Measurements from ENCODE around the gene TP63.
A peak's percentile ranks its signal among the peaks of the same experiment; 100 is the strongest.

TP63 gene

DNA sequence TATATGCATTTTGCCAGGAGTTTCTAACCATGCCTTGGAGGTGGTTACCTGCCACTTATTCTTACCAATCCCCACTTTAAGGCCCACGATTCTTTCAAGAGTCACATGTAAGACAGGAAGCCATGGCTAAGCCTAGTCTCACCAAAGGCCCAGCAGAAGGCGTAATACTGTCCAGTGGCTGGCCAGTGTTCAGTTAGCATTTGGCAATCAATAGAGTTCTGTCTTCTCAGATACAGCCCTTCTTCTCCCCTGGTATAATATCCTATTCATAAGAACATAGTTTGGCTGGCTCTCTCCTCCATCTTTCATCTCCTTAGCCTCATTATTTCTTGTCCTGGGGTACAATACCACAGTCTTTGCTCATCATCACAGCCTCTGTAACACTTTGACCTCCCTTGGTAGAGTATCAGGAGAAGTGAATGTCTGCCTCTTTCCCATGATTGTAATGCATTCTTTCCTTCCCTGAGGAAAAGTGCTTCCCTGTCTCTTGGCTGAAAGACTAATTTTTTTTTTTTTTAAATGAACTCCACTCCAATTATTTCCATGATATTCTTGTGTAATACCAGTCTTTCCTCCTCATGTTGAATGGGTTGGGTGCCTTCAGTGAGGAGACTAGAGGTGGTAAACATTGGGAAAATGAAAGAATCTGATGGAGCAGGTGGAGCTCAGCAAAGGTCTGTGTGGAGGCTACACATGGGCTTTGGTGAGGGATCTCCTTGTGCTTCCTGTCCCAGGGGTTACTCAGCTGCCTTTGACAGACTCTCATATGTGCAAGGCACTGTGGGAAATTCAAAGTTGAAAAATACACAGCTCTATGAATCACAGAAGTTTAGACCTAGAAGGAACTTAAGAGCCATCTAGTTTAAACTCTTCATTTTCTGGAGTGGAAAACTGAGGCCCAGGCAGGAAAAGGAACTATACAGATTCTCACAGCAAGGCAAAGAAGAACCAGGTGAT is 271.3 kb downstream of the TP63 start:
- H3K27ac ChIP-seq (ENCODE audit: low read depth, low read length) = no peak overlapping the region
- no peak overlapping the region for H3K9ac ChIP-seq (ENCODE audit: low read depth, low read length)
- no peak overlapping the region for H3K4me3 ChIP-seq (ENCODE audit: low read depth, low read length)
- no peaks in the 10 kb centered on the region for H3K27me3 ChIP-seq (ENCODE audit: control insufficient read depth, insufficient read depth, low read length)
- H3K36me3 ChIP-seq (ENCODE audit: control insufficient read depth, insufficient read depth, low read length) = no peaks in the 10 kb centered on the region
- peaks cover 9% of the 10 kb centered on the region; the same call in 1 of the 2 replicates for H3K4me1 ChIP-seq (ENCODE audit: control insufficient read depth, insufficient read depth, low read length)
- no peaks in the 10 kb centered on the region for H3K9me3 ChIP-seq (ENCODE audit: control insufficient read depth, insufficient read depth, low read length)

DNA sequence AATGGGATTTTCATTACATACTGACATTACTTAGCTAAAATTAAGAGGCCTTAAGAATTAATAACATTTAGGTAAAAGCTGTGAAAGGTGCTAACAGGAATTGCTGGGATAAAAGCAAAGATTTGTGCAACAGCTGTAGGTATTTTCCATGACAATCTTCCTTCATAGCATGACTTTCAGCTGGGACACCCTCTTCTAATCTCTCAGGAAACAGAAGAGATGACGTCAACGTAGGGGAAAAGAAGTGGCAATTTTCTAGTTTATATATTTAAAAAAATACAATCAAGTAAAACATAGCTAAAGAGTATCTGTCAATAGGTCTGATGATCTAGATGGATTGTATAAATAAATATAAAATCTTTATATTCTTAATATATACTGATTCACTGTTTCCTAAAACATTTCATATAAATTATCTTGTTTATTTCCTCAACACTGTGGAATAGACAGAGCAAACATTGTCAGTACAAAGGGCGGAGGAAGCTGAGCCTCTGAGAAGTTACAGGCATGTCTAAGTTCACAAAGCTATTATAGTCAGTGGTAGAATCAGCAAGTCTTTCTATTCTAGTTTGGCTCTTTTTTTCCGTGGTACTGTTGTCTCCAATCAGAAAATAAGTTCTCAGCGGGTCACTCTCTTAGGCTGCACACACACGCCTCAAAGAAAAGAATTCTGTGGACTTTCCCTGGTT is 272.5 kb downstream of the TP63 start:
- Histone ChIP-seq H3K4me3 (ENCODE audit: low read depth, low read length) (no peak overlapping the region), H3K9ac (ENCODE audit: low read depth, low read length) (no peak overlapping the region), H3K4me1 (ENCODE audit: control insufficient read depth, insufficient read depth, low read length) (peaks cover 9% of the 10 kb centered on the region; the same call in 1 of the 2 replicates), H3K27me3 (ENCODE audit: control insufficient read depth, insufficient read depth, low read length) (no peaks in the 10 kb centered on the region), H3K36me3 (ENCODE audit: control insufficient read depth, insufficient read depth, low read length) (no peaks in the 10 kb centered on the region), H3K9me3 (ENCODE audit: control insufficient read depth, insufficient read depth, low read length) (no peaks in the 10 kb centered on the region), H3K27ac (ENCODE audit: low read depth, low read length) (peak overlapping the region; percentile 63)

DNA sequence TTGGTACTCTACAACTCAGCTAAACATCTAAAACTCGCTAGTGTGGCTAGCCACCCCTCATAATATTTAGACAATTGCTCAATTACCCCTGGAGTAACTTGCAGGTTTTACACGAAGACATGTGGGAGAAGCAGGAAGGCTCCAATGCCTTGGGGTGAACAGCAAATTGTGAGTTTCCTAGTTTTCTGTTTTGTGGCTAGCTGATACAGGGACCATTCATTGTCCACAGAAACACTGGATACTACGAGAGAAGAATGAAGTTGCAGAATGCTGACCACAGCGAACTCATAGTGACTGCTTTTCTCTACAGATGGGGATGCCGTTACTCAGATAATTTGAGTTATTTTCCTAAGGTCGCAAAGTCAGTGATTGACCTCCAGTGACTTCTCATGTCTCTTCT is 276.6 kb downstream of the TP63 start:
- Histone ChIP-seq H3K9ac (ENCODE audit: low read depth, low read length) (no peak overlapping the region), H3K4me3 (ENCODE audit: low read depth, low read length) (no peak overlapping the region), H3K4me1 (ENCODE audit: control insufficient read depth, insufficient read depth, low read length) (peaks cover 4% of the 10 kb centered on the region; the same call in 1 of the 2 replicates), H3K36me3 (ENCODE audit: control insufficient read depth, insufficient read depth, low read length) (no peaks in the 10 kb centered on the region), H3K27ac (ENCODE audit: low read depth, low read length) (no peak overlapping the region), H3K9me3 (ENCODE audit: control insufficient read depth, insufficient read depth, low read length) (no peaks in the 10 kb centered on the region), H3K27me3 (ENCODE audit: control insufficient read depth, insufficient read depth, low read length) (no peaks in the 10 kb centered on the region)

DNA sequence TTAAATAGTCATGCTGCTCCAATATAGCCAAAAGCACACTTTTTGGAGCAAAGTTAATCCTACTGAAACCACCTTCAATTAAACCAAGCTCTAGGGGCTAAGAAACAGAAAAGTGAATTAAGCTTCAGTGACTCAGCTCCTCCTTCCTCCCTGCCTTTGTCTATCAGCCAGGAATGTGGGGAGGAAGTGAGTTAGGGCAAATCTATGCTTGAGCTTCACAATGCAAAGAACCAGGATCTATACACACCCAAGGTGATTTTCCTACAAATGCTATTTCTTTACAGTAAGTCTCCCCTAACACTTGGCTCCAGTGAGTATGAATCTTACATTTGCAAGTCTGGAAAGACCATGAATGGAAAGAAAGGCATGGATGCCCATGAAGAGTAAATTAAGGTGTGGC is 277.5 kb downstream of the TP63 start:
- Histone ChIP-seq H3K4me1 (ENCODE audit: control insufficient read depth, insufficient read depth, low read length) (no peaks in the 10 kb centered on the region), H3K27ac (ENCODE audit: low read depth, low read length) (no peak overlapping the region), H3K9ac (ENCODE audit: low read depth, low read length) (no peak overlapping the region), H3K27me3 (ENCODE audit: control insufficient read depth, insufficient read depth, low read length) (no peaks in the 10 kb centered on the region), H3K36me3 (ENCODE audit: control insufficient read depth, insufficient read depth, low read length) (no peaks in the 10 kb centered on the region), H3K4me3 (ENCODE audit: low read depth, low read length) (no peak overlapping the region), H3K9me3 (ENCODE audit: control insufficient read depth, insufficient read depth, low read length) (no peaks in the 10 kb centered on the region)

DNA sequence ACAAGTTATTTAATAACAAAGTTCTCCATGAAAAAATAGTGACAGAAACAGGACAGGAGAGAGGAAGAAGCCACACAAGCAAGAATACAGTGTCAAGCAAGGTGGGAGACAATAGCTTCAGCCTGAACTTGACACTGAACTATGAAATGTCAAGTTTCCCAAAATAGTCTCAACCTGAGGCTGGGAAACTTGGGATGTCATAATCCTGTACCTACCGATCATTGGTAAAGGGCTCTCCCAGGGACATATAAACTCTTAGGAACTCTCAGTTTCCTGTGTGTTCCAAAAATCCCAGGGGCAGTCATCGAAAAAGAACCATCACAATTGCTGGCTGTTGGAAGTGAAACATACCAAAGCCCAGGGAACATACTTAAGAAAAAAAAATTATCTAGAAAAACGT is 277.9 kb downstream of the TP63 start:
- Histone ChIP-seq H3K27ac (ENCODE audit: low read depth, low read length) (no peak overlapping the region), H3K9ac (ENCODE audit: low read depth, low read length) (no peak overlapping the region), H3K4me3 (ENCODE audit: low read depth, low read length) (no peak overlapping the region), H3K36me3 (ENCODE audit: control insufficient read depth, insufficient read depth, low read length) (no peaks in the 10 kb centered on the region), H3K4me1 (ENCODE audit: control insufficient read depth, insufficient read depth, low read length) (no peaks in the 10 kb centered on the region), H3K9me3 (ENCODE audit: control insufficient read depth, insufficient read depth, low read length) (no peaks in the 10 kb centered on the region), H3K27me3 (ENCODE audit: control insufficient read depth, insufficient read depth, low read length) (no peaks in the 10 kb centered on the region)

DNA sequence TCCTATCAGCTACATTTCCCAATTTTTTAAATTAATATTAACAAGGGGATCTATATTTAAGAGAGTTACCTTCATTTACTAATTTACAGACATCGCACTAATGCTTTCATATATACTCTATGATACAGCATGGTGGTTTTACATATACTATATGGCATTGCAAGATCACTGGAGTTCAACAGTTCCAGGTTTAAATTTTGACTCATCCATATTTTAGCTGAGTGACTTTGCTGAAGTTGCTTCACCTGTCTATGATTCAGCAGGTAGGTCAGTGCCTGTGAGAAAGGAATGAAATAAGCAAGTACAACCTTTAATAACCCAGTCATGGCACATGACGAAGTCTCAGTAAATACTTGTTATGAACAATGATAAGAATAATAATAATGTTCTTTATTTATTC is 278.4 kb downstream of the TP63 start:
- Histone ChIP-seq H3K27ac (ENCODE audit: low read depth, low read length) (no peak overlapping the region), H3K36me3 (ENCODE audit: control insufficient read depth, insufficient read depth, low read length) (no peaks in the 10 kb centered on the region), H3K4me3 (ENCODE audit: low read depth, low read length) (no peak overlapping the region), H3K9me3 (ENCODE audit: control insufficient read depth, insufficient read depth, low read length) (no peaks in the 10 kb centered on the region), H3K9ac (ENCODE audit: low read depth, low read length) (no peak overlapping the region), H3K4me1 (ENCODE audit: control insufficient read depth, insufficient read depth, low read length) (no peaks in the 10 kb centered on the region), H3K27me3 (ENCODE audit: control insufficient read depth, insufficient read depth, low read length) (no peaks in the 10 kb centered on the region)

DNA sequence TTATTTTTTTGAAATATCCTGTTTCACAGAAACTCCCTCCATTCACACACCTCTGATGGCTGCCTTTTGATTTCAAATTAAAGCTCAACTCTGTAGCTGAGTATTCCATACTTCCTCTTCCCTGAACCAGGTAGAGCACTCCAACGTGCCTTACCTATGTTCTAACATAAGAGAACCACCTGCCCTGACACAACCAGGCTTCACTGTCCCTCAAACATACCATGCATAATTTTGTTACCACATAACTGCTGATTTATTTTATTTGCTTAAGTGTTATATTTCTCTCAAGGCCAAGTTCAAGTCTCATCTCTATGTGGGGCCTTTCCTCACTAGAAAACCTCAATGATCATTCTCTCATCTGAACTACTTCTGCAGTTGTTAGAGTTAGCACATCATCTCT is 279.8 kb downstream of the TP63 start:
- Histone ChIP-seq H3K27ac (ENCODE audit: low read depth, low read length) (no peak overlapping the region), H3K36me3 (ENCODE audit: control insufficient read depth, insufficient read depth, low read length) (no peaks in the 10 kb centered on the region), H3K27me3 (ENCODE audit: control insufficient read depth, insufficient read depth, low read length) (no peaks in the 10 kb centered on the region)

DNA sequence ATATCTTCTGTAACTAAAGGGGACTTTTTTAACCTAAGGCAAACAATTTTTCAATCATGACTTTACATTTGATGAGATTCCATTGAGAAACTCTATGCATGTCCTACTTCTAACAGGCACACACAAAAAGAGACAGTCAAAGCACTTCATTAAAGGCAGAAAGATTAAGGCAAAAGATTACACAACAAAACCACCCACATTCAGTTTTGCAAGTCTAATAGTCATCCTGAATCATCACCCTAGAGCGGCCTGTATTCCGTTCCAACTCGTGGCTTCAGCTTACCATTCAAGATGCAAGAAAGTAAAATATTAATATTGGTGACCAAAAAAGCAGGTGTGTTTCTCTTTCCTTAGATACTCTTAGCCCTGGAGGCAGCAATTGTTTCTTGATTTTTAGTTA is 283.6 kb downstream of the TP63 start:
- Histone ChIP-seq H3K27ac (ENCODE audit: low read depth, low read length) (no peak overlapping the region), H3K36me3 (ENCODE audit: control insufficient read depth, insufficient read depth, low read length) (no peaks in the 10 kb centered on the region), H3K4me1 (ENCODE audit: control insufficient read depth, insufficient read depth, low read length) (peaks cover 7% of the 10 kb centered on the region; the same call in 1 of the 2 replicates), H3K4me3 (ENCODE audit: low read depth, low read length) (no peak overlapping the region), H3K27me3 (ENCODE audit: control insufficient read depth, insufficient read depth, low read length) (no peaks in the 10 kb centered on the region), H3K9ac (ENCODE audit: low read depth, low read length) (no peak overlapping the region), H3K9me3 (ENCODE audit: control insufficient read depth, insufficient read depth, low read length) (no peaks in the 10 kb centered on the region)

More for the DNA sequence above, 279.8 kb downstream of the TP63 start:
- no peaks in the 10 kb centered on the region for H3K9me3 ChIP-seq (ENCODE audit: control insufficient read depth, insufficient read depth, low read length)
- no peak overlapping the region for H3K9ac ChIP-seq (ENCODE audit: low read depth, low read length)
- H3K4me3 ChIP-seq (ENCODE audit: low read depth, low read length) = no peak overlapping the region
- H3K4me1 ChIP-seq (ENCODE audit: control insufficient read depth, insufficient read depth, low read length) = no peaks in the 10 kb centered on the region

DNA sequence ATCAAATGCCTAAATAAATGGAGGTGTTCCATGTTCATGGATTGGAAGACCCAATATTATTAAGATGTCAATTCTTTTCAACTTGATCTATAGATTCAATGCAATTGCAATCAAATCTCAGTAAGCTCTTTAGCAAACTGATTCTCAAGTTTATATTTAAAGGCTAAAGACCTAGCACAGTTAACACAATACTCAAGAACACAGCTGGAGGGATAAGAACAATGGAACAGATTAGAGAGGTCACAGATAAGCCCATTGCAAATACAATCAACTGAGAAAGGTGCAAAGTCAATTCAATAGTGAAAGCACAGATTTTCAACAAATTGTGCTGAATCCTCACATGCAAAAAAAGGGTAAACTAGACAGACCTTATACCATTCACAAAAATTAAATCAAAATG is 290.6 kb downstream of the TP63 start:
- H3K9ac ChIP-seq (ENCODE audit: low read depth, low read length) = no peak overlapping the region

DNA sequence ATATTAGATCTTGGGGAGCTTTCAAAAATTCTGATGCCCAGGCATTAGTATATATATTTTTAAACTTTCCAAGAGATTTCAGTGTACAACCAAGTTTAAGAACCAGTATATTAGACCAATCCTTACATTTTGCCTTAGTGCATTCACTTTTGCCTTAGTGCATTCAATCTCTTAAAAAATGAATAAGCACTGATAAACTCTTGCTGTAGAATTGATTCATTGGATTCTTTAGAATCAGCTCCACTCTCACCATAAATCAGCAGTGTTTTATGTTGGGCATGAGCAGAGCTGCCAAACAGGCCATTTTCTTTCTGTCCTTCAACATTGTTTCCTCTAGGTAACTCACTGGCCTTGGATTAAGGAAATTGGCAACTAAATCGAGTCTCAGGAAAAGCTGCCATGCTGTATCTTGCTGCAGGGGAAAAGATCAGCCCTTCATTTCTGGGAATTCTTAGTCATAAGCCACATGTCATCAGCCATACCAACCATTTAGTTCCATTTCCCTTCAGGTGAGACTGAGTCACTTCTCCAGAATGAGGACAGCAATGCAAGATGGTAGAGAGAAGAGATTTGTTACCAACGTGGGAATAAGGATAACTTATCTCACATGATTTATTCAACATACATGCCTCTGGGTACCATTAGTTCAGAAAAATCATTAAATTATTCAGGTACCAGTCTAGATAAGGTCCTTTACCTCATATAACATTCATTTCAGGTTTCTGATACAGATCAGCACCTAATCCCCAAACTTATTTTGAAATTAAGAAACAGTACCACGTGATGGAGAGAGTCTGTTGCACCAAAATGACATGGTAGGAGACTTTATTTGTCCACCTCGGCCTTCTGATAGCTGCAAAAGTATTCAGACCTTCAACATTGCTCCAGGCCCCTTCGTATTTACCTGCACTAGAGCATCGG is 297.0 kb downstream of the TP63 start:
- Histone ChIP-seq H3K4me1 (ENCODE audit: control insufficient read depth, insufficient read depth, low read length) (0 out of 2 replicates have a peak, but pooled peaks cover 3% of the 10 kb centered on the region), H3K4me3 (ENCODE audit: low read depth, low read length) (no peak overlapping the region), H3K27ac (ENCODE audit: low read depth, low read length) (no peak overlapping the region), H3K36me3 (ENCODE audit: control insufficient read depth, insufficient read depth, low read length) (no peaks in the 10 kb centered on the region), H3K27me3 (ENCODE audit: control insufficient read depth, insufficient read depth, low read length) (no peaks in the 10 kb centered on the region), H3K9ac (ENCODE audit: low read depth, low read length) (no peak overlapping the region), H3K9me3 (ENCODE audit: control insufficient read depth, insufficient read depth, low read length) (no peaks in the 10 kb centered on the region)

More for the DNA sequence above, 290.6 kb downstream of the TP63 start:
- no peak overlapping the region for H3K4me3 ChIP-seq (ENCODE audit: low read depth, low read length)
- no peaks in the 10 kb centered on the region for H3K9me3 ChIP-seq (ENCODE audit: control insufficient read depth, insufficient read depth, low read length)
- H3K36me3 ChIP-seq (ENCODE audit: control insufficient read depth, insufficient read depth, low read length) = no peaks in the 10 kb centered on the region
- peaks cover 7% of the 10 kb centered on the region; the same call in 1 of the 2 replicates for H3K4me1 ChIP-seq (ENCODE audit: control insufficient read depth, insufficient read depth, low read length)
- H3K27me3 ChIP-seq (ENCODE audit: control insufficient read depth, insufficient read depth, low read length) = no peaks in the 10 kb centered on the region
- H3K27ac ChIP-seq (ENCODE audit: low read depth, low read length) = no peak overlapping the region
